IPS DF 6.9 (cell line): Measurements from ENCODE around the gene C1QTNF6.
"Not testable (repeated sequence)": the region's sequence is repeated elsewhere in the genome, so short reads cannot be mapped to it uniquely, and the experiment has no call there.

ENCODE experiments used
- DNase-seq: peaks from one replicate; pipeline ENCODE4 v3.0.0-alpha.2; 2013; ENCODE audit warnings: low read depth, low spot score
- H3K27ac ChIP-seq: one replicate; pipeline ENCODE4 v1.5.1; 2013; ENCODE audit warnings: low read length, control low read depth
- H3K27me3 ChIP-seq: 2 replicates; pipeline ENCODE4 v1.6.1; 2013; ENCODE audit warnings: mild to moderate bottlenecking, low read length; ENCODE audit not compliant: control insufficient read depth, insufficient read depth
- H3K36me3 ChIP-seq: 2 replicates; pipeline ENCODE4 v1.6.1; 2013; ENCODE audit warnings: low read length; ENCODE audit not compliant: control insufficient read depth, insufficient read depth
- H3K4me1 ChIP-seq: 2 replicates; pipeline ENCODE4 v1.6.1; 2013; ENCODE audit warnings: low read length; ENCODE audit not compliant: control insufficient read depth, insufficient read depth
- H3K4me3 ChIP-seq: 2 replicates; pipeline ENCODE4 v1.5.1; 2013; ENCODE audit warnings: mild to moderate bottlenecking, low read length
- H3K9me3 ChIP-seq: 2 replicates; pipeline ENCODE4 v1.6.1; 2013; ENCODE audit warnings: low read length, inconsistent platforms; ENCODE audit not compliant: control insufficient read depth, insufficient read depth
- WGBS: extraction: QIAGEN DNeasy Blood & Tissue Kit; methylation state at CpG from one replicate; pipeline ENCODE4 v1.1.7; 2013; ENCODE audit warnings: mixed read lengths, missing lambda C conversion rate; ENCODE audit not compliant: insufficient read length, insufficient coverage; 5-methylcytosine and 5-hydroxymethylcytosine counted together

The C1QTNF6 gene

DNA sequence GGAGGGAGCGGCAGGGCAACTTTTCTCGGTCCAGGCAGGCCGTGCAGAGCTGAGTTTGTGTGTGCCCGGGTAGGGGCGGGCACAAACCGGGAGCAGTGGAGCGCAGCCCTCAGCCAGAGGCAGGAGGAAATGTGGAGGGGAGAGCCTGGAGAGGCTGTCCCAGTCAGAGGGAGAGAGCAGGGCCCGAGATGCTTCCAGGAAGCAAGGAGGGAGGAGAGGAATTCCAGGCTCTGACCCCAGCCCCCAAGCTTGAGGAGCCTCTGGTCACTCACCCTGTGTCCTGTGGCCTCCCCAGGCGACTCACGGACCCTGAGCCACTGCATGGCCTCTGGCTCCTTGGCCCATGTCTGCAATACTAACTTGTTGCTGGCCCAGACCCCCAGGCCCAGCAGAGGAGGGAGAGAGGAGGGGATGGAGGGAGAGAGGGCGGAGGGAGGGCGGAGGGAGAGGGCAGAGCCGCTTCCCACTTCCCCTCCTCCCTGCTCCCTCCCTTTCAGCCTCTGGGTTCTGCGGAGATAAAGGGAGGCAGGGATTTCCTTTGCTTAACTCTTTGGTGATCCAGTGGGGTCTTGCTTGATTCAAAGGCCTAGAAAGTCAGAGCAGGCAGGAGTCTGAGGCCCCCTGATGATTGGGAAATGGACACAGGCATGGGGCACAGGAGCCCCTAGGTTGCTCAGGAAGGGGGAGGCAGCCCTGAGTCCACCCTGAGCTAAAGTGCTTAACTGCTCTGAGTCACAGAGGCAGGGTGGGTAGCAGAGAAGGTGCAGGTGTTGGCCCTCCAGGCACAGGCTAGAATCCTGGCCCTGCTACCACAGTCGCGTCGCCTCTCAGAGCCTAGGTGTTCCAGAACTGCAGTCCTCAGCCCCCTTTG lies at the start of gene C1QTNF6:
C1QTNF6 (minus strand) TSS at position 357 of the 871 bp plus-strand sequence; CDS start at position 323, 34 bp downstream.
- DNase-seq = no peak
- WGBS = no CpG with 5 or more reads among the region's 17 CpGs
- Histone ChIP-seq H3K27ac (peak within 1 kb of the TSS; percentile 32), H3K4me3 (peak within 1 kb of the TSS; percentile 29; the same call in 1 of the 2 replicates), H3K4me1 (peaks cover 3% of the 10 kb centered on the region), H3K27me3 (no peaks in the 10 kb centered on the region), H3K36me3 (no peaks in the 10 kb centered on the region), H3K9me3 (no peaks in the 10 kb centered on the region)

DNA sequence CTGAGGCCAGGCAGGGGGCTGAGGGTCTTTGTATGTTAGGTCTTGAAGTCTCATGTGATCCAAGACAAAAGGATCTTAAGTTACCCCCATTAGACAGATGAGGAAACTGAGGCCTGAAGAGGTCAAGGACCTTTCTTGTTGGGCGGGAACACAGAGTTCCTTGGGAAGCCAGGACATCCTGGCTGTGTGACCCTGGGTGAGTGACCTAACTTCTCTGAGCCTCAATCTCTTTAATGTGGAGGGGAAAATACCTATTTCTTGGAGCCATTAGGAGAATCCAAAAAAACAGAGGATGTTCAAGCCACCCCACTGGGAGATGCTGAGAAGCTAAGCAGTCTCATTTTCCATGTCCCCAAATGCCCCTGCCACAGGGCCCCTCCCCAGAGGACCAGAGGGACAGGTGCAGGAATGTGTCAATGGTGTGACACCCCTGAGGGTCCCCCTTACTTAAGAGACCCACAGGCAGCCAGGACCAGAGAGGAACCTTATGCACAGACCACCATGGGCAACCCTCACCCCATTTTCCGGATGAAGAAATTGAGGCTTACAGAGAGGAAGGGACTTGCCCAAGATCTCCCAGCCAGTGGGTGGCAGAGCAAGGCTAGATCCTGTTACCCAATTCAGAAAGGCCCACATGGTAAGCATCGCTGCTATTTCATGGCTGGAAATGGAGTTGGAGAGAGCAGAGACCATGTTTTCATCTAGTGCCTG lies 48.0 kb upstream of the C1QTNF6 start:
- H3K4me3 ChIP-seq = no peak overlapping the region
- no peaks in the 10 kb centered on the region for H3K9me3 ChIP-seq
- H3K27me3 ChIP-seq = no peaks in the 10 kb centered on the region
- no peak for DNase-seq
- H3K4me1 ChIP-seq = no peaks in the 10 kb centered on the region; the same call in 1 of the 2 replicates
- WGBS = no CpG with 5 or more reads among the region's 3 CpGs
- no peak overlapping the region for H3K27ac ChIP-seq
- H3K36me3 ChIP-seq = no peaks in the 10 kb centered on the region

DNA sequence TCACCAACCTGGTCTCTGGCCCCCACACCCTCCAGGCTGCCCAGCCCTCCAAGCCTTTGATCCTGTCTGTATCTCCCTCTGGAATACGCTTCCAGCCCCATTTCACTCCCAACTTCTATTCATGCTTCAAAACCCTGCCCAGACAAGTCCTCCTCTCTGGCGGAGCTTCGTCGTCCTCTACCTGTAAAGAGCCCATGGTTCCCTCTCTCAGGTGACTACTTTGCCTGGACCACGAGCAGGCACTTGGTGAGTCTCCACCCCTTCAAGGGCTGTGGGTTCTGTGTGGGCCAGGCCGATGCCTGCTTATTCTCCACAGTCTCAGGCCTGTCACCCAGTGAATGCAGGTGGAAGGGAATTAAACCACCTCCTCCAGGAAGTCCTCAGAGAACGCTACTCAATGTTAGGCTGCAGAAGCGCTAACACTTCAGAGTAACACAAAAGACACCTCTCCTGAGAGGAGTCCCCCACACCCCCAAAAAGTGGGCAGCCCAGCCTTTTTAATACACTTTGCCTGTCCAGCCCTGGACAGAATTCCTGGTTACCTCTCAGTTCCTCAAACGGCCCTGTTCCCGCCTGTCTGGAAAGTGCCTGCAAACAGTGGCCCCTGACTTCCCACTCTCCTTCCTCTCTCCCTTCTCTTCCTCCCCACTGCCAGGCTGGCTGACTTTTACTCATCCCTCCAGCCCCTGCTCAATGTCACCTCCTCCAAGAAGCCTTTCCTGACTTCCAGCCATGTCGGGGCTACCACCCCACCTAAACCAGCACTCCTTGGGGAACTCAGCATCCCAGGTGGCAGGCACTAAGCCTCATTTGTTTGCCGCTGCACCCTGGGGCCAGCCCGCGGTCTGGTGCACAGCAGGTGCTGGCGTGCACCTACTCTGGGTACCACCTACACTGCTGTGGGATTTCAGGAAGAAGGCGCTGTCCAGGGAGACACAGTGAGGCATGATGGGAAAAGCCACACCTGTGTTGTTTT lies 47.0 kb upstream of the C1QTNF6 start:
- Histone ChIP-seq H3K27ac (no peak overlapping the region), H3K4me1 (no peaks in the 10 kb centered on the region; the same call in 1 of the 2 replicates), H3K36me3 (no peaks in the 10 kb centered on the region), H3K9me3 (no peaks in the 10 kb centered on the region), H3K27me3 (no peaks in the 10 kb centered on the region), H3K4me3 (no peak overlapping the region)
- DNase-seq = no peak
- WGBS = no CpG with 5 or more reads among the region's 16 CpGs

DNA sequence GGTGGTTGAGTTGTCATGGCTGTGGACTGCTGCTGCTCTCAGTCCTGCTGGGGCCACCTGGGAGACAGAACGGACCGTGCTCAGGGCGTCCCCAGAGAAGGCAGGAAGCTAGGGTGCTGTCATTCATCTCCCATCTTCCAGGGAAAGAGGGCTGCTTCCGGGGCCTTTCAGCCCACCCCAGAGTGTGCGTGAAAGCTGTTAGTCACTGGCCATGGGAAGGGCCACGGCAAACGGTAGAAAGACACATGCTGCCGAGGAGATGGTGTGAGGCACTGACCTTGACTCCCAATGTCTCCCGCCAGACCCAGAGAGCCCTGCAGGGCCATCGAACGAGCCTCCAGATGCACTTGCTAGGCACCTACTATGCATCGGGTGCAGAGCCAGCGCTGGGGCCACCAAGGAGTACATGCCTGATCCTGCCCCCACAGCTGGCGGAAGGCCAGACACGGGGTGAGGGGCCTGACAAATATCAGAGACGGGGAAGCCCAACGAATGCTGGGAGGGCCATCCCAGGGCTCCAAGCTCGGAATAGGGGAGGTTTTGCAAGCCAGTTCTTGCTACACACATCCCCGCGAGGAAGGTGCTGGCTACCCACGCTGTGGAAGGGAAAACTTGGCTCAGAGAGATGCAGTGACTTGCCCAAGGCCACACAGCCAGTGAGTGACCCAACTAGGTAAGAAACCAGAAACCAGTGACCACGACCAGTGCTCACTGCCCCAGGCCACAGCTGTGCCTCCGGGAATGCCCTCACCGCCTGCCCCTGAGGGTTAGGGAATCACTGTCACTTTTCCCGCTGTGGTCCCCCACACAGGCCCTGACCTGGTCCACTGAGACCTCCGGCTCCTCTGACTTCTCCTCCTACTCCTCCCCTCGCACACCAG lies 45.9 kb upstream of the C1QTNF6 start:
- no peaks in the 10 kb centered on the region for H3K36me3 ChIP-seq
- H3K27me3 ChIP-seq = no peaks in the 10 kb centered on the region

DNA sequence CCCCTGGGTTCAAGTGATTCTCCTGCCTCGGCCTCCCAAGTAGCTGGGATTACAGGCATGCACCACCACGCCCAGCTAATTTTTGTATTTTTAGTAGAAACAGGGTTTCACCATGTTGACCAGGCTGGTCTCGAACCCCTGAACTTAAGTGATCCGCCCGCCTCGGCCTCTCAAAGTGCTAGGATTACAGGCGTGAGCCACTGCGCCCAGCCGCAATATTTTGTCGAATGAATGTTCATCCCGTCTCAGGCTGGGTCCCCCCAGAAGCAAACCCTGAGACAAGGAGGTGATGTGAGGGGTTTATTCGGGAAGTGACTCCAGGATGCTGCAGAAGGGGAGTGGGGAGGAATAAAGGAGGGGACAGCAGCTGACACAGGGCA lies 45.3 kb upstream of the C1QTNF6 start:
- WGBS = no CpG with 5 or more reads among the region's 12 CpGs
- DNase-seq, H3K4me1 ChIP-seq, H3K27ac ChIP-seq, H3K27me3 ChIP-seq, H3K4me3 ChIP-seq, H3K9me3 ChIP-seq, H3K36me3 ChIP-seq: not testable (repeated sequence)

More for the DNA sequence above, 45.9 kb upstream of the C1QTNF6 start:
- no peak overlapping the region for H3K4me3 ChIP-seq
- WGBS = no CpG with 5 or more reads among the region's 27 CpGs
- no peak overlapping the region for H3K27ac ChIP-seq
- no peaks in the 10 kb centered on the region for H3K9me3 ChIP-seq
- DNase-seq = no peak
- no peaks in the 10 kb centered on the region; the same call in 1 of the 2 replicates for H3K4me1 ChIP-seq

DNA sequence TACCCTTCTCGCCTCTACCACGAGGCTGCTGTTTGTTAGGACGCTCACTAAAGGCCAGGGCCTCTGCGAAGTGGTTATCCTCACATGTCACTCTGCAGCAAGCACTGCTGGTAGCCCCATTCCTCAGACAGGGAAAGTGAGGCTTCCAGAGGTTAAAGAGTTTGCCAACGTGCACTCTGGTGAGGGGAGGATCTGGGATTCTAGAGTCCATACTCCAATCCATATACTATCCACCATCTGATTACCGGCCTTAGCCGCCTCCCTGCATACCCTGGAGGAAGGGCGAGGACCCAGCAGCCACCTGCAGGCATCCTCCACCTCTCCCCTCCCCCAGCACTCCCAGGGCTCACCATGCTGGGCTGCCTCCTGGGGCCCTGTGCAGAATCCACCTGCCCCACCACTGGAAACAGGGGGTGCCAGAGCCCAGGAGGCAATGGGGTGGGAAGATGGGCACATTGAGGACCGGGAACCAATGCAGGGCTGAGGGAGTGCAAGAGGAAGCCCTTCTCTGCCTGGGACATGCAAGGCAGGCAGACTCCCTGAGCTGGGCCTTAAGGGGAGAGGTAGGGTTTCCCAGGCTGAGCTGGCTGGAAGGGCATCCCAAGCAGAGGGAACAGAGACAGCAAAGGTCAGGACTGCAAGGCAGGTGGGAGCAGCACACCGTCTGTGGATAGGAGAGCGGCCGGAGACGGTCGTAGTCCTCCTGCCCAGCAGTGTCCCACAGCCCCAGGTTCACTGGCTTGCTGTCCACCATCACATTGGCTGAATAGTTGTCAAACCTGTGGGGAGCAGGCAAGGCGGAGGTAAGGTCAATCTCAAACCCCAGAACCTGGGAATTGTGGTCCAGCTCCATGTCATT lies 44.3 kb upstream of the C1QTNF6 start:
- Histone ChIP-seq H3K27ac (no peak overlapping the region), H3K4me1 (no peaks in the 10 kb centered on the region; the same call in 1 of the 2 replicates), H3K4me3 (no peak overlapping the region), H3K36me3 (no peaks in the 10 kb centered on the region), H3K9me3 (no peaks in the 10 kb centered on the region), H3K27me3 (no peaks in the 10 kb centered on the region)
- DNase-seq = no peak
- no CpG with 5 or more reads among the region's 15 CpGs for WGBS

DNA sequence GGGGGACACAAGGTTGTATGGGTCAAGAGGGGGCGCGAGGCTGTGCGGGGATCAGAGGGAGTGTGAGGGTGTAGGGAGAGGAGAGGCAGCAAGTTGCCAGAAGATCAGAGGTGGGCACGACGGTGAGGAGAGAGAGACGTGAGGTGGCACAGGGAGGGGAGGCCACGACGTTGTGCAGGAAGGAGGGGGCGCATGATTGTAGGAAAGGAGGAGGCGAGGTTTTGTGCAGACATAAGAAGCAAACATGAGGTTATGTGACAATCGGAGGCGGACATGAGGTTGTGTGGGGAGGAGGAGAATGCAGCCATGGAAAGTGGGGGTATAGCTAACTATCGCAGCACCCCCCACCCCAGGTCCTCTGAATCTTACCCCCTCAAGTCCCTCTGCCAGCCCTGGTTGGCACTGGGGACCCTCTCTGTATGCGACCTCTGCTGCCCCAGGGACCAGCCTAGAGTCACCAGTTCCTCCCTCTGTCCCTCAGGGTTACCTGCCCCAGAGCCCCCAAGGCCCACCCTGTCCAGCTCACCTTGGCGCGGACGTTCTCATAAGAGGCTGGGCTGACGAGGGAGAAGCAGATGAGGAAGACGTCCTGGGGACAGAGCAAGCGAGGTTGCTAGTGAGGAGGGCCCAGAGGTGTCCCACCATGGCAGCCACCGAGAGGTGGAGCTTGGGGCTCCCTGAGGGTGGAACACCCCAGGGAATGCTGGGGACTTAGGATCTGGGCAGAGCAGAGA lies 43.5 kb upstream of the C1QTNF6 start:
- WGBS = no CpG with 5 or more reads among the region's 21 CpGs
- H3K4me1 ChIP-seq = no peaks in the 10 kb centered on the region; the same call in 1 of the 2 replicates
- no peaks in the 10 kb centered on the region for H3K9me3 ChIP-seq
- no peaks in the 10 kb centered on the region for H3K27me3 ChIP-seq
- no peaks in the 10 kb centered on the region for H3K36me3 ChIP-seq
- no peak for DNase-seq
- H3K27ac ChIP-seq = no peak overlapping the region
- H3K4me3 ChIP-seq = no peak overlapping the region

DNA sequence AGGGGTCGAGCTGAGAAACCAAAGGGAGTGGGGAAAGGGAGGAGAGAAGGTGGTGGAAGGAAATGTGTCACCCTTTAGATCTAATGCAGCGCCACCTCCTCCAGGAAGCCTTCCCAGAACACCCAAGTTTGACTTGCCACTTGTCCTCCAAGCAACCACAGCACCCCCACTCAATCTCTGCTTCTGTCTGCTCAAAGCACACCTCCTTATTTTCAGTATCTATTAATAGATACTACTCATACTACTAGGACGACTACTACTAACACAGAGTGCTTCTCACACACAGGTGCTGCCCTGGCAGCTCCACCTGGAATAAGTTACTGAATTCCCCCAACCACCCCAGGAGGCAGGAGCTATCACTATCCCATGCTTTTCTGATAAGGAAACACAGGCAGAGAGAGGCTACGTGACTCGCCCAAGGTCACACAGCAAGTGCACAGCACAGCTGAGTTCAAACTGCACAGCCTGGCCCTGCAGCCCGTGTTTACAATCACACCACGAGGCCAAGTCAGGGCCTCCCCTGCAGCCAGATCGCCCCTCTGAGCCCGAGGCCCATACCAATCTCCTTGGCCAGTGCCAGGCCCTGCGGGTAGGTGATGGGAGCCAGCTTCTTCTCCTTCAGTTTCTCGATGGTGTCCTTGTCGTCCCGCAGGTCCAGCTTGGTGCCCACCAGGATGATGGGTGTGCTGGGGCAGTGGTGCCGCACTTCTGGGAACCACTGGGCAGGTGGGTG lies 42.8 kb upstream of the C1QTNF6 start:
- Histone ChIP-seq H3K9me3 (no peaks in the 10 kb centered on the region), H3K4me3 (no peak overlapping the region), H3K27ac (no peak overlapping the region), H3K36me3 (no peaks in the 10 kb centered on the region), H3K4me1 (no peaks in the 10 kb centered on the region; the same call in 1 of the 2 replicates), H3K27me3 (no peaks in the 10 kb centered on the region)
- no CpG with 5 or more reads among the region's 14 CpGs for WGBS
- DNase-seq = no peak
